H9 (cell line): ENCODE results near the gene SOCS1. TPM values are rescaled to one million over a fixed set of nuclear protein-coding genes. Genes with fewer than 3 reads are reported as not detected.

Experiments used
- DNase-seq: peaks from one replicate; pipeline ENCODE4 v3.0.0-alpha.2; 2017
- H2AFZ ChIP-seq: one replicate; pipeline ENCODE4 v1.6.1; 2013; ENCODE audit warnings: mild to moderate bottlenecking, low read length, control low read depth, moderate library complexity
- H2AK5ac ChIP-seq: 2 replicates; pipeline ENCODE4 v1.6.1; 2013; ENCODE audit warnings: low read length, control low read depth, mixed read lengths; ENCODE audit not compliant: insufficient read length
- H2BK120ac ChIP-seq: one replicate; pipeline ENCODE4 v1.6.1; 2013; ENCODE audit warnings: low read depth, mild to moderate bottlenecking, low read length, control low read depth, inconsistent platforms; ENCODE audit not compliant: poor library complexity, severe bottlenecking
- H2BK12ac ChIP-seq: 2 replicates; pipeline ENCODE4 v1.6.1; 2013; ENCODE audit warnings: low read length, control low read depth, mixed read lengths, low read depth; ENCODE audit not compliant: insufficient read length
- H2BK15ac ChIP-seq: 2 replicates; pipeline ENCODE4 v1.6.1; 2013; ENCODE audit warnings: low read depth, low read length, control low read depth
- H2BK20ac ChIP-seq: one replicate; pipeline ENCODE4 v1.6.1; 2013; ENCODE audit warnings: low read depth, mild to moderate bottlenecking, low read length, control low read depth, inconsistent platforms; ENCODE audit not compliant: poor library complexity, severe bottlenecking
- H2BK5ac ChIP-seq: 2 replicates; pipeline ENCODE4 v1.6.1; 2013; ENCODE audit warnings: low read length, control low read depth, mixed read lengths; ENCODE audit not compliant: insufficient read length
- H3K14ac ChIP-seq: 2 replicates; pipeline ENCODE4 v1.6.1; 2013; ENCODE audit warnings: low read length, control low read depth; ENCODE audit not compliant: insufficient read depth
- H3K18ac ChIP-seq: 2 replicates; pipeline ENCODE4 v1.6.1; 2013; ENCODE audit warnings: low read depth, mild to moderate bottlenecking, mixed read lengths, low read length, control low read depth; ENCODE audit not compliant: insufficient read length
- H3K23ac ChIP-seq: 2 replicates; pipeline ENCODE4 v1.6.1; 2013; ENCODE audit warnings: low read length, control low read depth, mixed read lengths, low read depth; ENCODE audit not compliant: insufficient read length
- H3K23me2 ChIP-seq: 2 replicates; pipeline ENCODE4 v1.6.1; 2013; ENCODE audit warnings: low read depth, mild to moderate bottlenecking, mixed read lengths, low read length, control low read depth; ENCODE audit not compliant: insufficient read length, poor library complexity, severe bottlenecking
- H3K27ac ChIP-seq: 2 replicates; pipeline ENCODE4 v1.5.1; 2013; ENCODE audit warnings: low read length, control low read depth, mixed read lengths, low read depth; ENCODE audit not compliant: insufficient read length
- H3K27me3 ChIP-seq: 2 replicates; pipeline ENCODE4 v1.6.1; 2013; ENCODE audit warnings: low read length, control low read depth, inconsistent platforms; ENCODE audit not compliant: insufficient read depth
- H3K4ac ChIP-seq: 2 replicates; pipeline ENCODE4 v1.6.1; 2013; ENCODE audit warnings: low read depth, mild to moderate bottlenecking, control low read depth, inconsistent platforms, low read length, moderate library complexity
- H3K4me1 ChIP-seq: 2 replicates; pipeline ENCODE4 v1.6.1; 2013; ENCODE audit warnings: low read length, control low read depth, inconsistent platforms; ENCODE audit not compliant: insufficient read depth
- H3K4me2 ChIP-seq: 2 replicates; pipeline ENCODE4 v1.6.1; 2013; ENCODE audit warnings: low read length, control low read depth, mixed read lengths; ENCODE audit not compliant: insufficient read length, insufficient read depth
- H3K56ac ChIP-seq: 2 replicates; pipeline ENCODE4 v1.6.1; 2013; ENCODE audit warnings: low read depth, mild to moderate bottlenecking, mixed read lengths, low read length, control low read depth; ENCODE audit not compliant: insufficient read length
- H3K79me1 ChIP-seq: 2 replicates; pipeline ENCODE4 v1.6.1; 2013; ENCODE audit warnings: low read depth, mild to moderate bottlenecking, moderate library complexity, low read length, control low read depth, inconsistent platforms; ENCODE audit not compliant: insufficient read depth, poor library complexity, severe bottlenecking
- H3K79me2 ChIP-seq: 2 replicates; pipeline ENCODE4 v1.6.1; 2013; ENCODE audit warnings: low read length, control low read depth, inconsistent platforms; ENCODE audit not compliant: insufficient read depth
- H3K9ac ChIP-seq: 2 replicates; pipeline ENCODE4 v1.6.1; 2013; ENCODE audit warnings: low read length, control low read depth, mixed read lengths; ENCODE audit not compliant: insufficient read length; ENCODE audit errors: extremely low read depth
- H3K9me3 ChIP-seq: one replicate; pipeline ENCODE4 v1.6.1; 2013; ENCODE audit warnings: low read depth, low read length, inconsistent platforms; ENCODE audit not compliant: control insufficient read depth
- H3T11ph ChIP-seq: one replicate; pipeline ENCODE4 v1.6.1; 2013; ENCODE audit warnings: mild to moderate bottlenecking, low read length, control low read depth, inconsistent platforms
- H4K20me1 ChIP-seq: one replicate; pipeline ENCODE4 v1.6.1; 2013; ENCODE audit not compliant: control insufficient read depth, insufficient read length, insufficient read depth
- H4K5ac ChIP-seq: 2 replicates; pipeline ENCODE4 v1.6.1; 2013; ENCODE audit warnings: low read depth, mild to moderate bottlenecking, mixed read lengths, low read length, control low read depth; ENCODE audit not compliant: insufficient read length
- H4K8ac ChIP-seq: replicated peaks from 2 replicates; pipeline ENCODE4 v1.6.1; 2013; ENCODE audit warnings: low read length, control low read depth, mixed read lengths, low read depth; ENCODE audit not compliant: insufficient read length
- H4K91ac ChIP-seq: 2 replicates; pipeline ENCODE4 v1.6.1; 2013; ENCODE audit warnings: low read depth, mild to moderate bottlenecking, moderate library complexity, mixed read lengths, low read length, control low read depth; ENCODE audit not compliant: insufficient read length
- H3K27ac Mint-ChIP-seq, 3 experiments: 2 replicates in 2 of 3; 3 replicates in 1 of 3; pipeline ENCODE4 v1.8.0; 2020 to 2021; ENCODE audit warnings: mixed read lengths in 3 of 3, mild to moderate bottlenecking in 1 of 3, moderate library complexity in 1 of 3
- H3K27me3 Mint-ChIP-seq: 2 replicates; pipeline ENCODE4 v1.8.0; 2021; ENCODE audit warnings: low read depth, mild to moderate bottlenecking, moderate library complexity, mixed read lengths
- H3K36me3 Mint-ChIP-seq, 3 experiments: 2 replicates in 2 of 3; 3 replicates in 1 of 3; pipeline ENCODE4 v1.8.0; 2020 to 2021; ENCODE audit warnings: low read depth in 3 of 3, mixed read lengths in 3 of 3; ENCODE audit not compliant: insufficient read depth in 1 of 3
- H3K4me1 Mint-ChIP-seq, 2 experiments: 2 replicates each; pipeline ENCODE4 v1.8.0; 2020; ENCODE audit warnings: mixed read lengths in 2 of 2
- H3K4me3 Mint-ChIP-seq, 2 experiments: 2 replicates in 1 of 2; 3 replicates in 1 of 2; pipeline ENCODE4 v1.8.0; 2020 to 2021; ENCODE audit warnings: mild to moderate bottlenecking in 2 of 2, mixed read lengths in 2 of 2, moderate library complexity in 1 of 2
- H3K9me3 Mint-ChIP-seq, 2 experiments: 2 replicates in 1 of 2; 3 replicates in 1 of 2; pipeline ENCODE4 v1.8.0; 2020; ENCODE audit warnings: mild to moderate bottlenecking in 2 of 2, mixed read lengths in 2 of 2, moderate library complexity in 1 of 2
- WGBS: extraction: QIAGEN DNeasy Blood & Tissue Kit; methylation state at CpG from one replicate; pipeline ENCODE4 v1.1.7; 2013; ENCODE audit warnings: missing lambda C conversion rate, low lambda C conversion rate, mixed read lengths; ENCODE audit not compliant: insufficient read length; ENCODE audit errors: extremely low coverage; 5-methylcytosine and 5-hydroxymethylcytosine counted together
- long read RNA-seq: library from polyadenylated mRNA; unstranded; transcript quantifications from one replicate; pipeline ENCODE4 v2.0.0, GENCODE V29; 2020
- total RNA-seq: library from RNA; stranded (reverse); gene quantifications from 2 replicates; pipeline ENCODE4 v1.2.1, GENCODE V29; 2021
- TF ChIP-seq, protein P1 (sequence below): fragments of 200-600 bp; sonication (generic); conservative IDR thresholded peaks from 3 replicates; pipeline ENCODE4 v1.8.0; 2021; ENCODE audit warnings: antibody characterized with exemption, mild to moderate bottlenecking

Gene SOCS1, protein sequence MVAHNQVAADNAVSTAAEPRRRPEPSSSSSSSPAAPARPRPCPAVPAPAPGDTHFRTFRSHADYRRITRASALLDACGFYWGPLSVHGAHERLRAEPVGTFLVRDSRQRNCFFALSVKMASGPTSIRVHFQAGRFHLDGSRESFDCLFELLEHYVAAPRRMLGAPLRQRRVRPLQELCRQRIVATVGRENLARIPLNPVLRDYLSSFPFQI
- 11.0 and 11.5 TPM in 2 replicates for total RNA-seq
- long read RNA-seq, partial matches to known transcripts: 0 of 1 reads
- long read RNA-seq, other reads (novel, unspliced or antisense): 0 of 1 reads

DNA sequence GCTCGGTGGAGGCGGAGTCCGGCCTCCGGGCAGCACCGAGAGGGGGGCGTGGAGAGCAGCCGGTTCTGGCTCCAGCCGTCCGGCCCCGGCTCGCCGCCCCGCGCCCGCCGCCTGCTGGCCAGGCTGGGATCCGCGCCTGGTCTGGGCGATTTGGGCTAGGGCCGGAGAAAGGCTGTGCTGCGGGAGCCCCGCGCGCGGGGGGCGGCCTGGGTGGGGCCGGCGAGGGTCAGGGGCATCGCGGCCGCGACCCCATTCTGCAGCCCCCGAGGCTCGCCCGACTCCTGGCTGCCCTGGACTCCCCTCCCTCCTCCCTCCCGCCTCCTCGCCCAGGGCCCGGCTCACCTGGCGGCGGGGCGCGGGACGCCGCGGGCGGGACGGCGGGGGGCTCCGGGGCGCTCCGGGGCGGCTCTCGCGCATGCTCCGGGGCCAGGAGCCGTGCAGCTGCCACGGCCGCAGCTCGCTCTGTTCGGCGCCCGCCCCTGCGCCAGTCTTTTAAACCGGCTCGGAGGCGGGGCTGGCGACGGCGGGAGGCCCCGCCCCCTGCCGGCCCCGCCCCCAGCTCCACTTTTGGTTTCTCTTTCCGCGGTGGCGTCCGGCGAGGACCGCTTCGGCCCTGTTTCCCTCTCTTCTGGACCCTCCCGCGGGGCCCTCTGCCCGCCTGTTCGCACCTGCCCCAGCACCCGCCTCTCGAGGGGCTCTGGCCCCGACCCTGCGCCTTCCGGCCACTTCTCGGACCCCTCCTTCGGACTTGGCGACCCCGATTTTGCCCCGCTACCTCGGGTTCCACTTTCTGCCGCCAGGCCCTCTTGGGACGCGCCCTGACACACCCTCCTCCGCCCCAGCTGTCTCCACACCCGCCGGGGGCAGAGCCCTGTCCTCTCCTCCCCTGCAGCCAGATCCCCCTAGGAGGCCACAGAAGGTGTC lies at the start of gene SOCS1:
Gene SOCS1 (minus strand): TSS at position 468 of the 924 bp plus-strand sequence. CDS start 726 bp downstream, outside the sequence.
- no CpG with 5 or more reads among the region's 100 CpGs for WGBS
- H3K9me3 ChIP-seq: no peaks in the 10 kb centered on the region
- no peaks in the 10 kb centered on the region for H3K9me3 Mint-ChIP-seq

More for the DNA sequence above, at the start of gene SOCS1:
- H3K23ac ChIP-seq: no peak within 1 kb of the TSS
- H3K4ac ChIP-seq: no peak within 1 kb of the TSS
- peaks cover 5% of the 10 kb centered on the region; the same call in 1 of the 2 replicates for H3K4me1 ChIP-seq
- H2AFZ ChIP-seq: no peak within 1 kb of the TSS
- peaks cover 5 to 13% (median 8%) of the 10 kb centered on the region in 3 experiments; a peak in 5 of 7 replicates for H3K36me3 Mint-ChIP-seq
- H3K79me2 ChIP-seq: peaks cover 10% of the 10 kb centered on the region; the same call in 1 of the 2 replicates
- no peak within 1 kb of the TSS for H2BK5ac ChIP-seq
- H2BK20ac ChIP-seq: no peak within 1 kb of the TSS
- no peak within 1 kb of the TSS for H2AK5ac ChIP-seq
- H3K9ac ChIP-seq: peak within 1 kb of the TSS; percentile 64
- H4K20me1 ChIP-seq: peaks cover 6% of the 10 kb centered on the region
- H4K91ac ChIP-seq: no peak within 1 kb of the TSS
- H3K23me2 ChIP-seq: peaks cover 9% of the 10 kb centered on the region
- peak within 1 kb of the TSS; percentile 87 to 89 for H3K4me3 Mint-ChIP-seq
- peak within 1 kb of the TSS; percentile 78 for H3K4me2 ChIP-seq
- H3K4me1 Mint-ChIP-seq: peaks cover 30 to 31% of the 10 kb centered on the region in 2 experiments
- no peak within 1 kb of the TSS for H2BK120ac ChIP-seq
- H4K8ac ChIP-seq: no peak within 1 kb of the TSS
- DNase-seq: peak; percentile 86
- H2BK12ac ChIP-seq: no peak within 1 kb of the TSS
- no peaks in the 10 kb centered on the region; the same call in 1 of the 2 replicates for H3K27me3 Mint-ChIP-seq
- no peak within 1 kb of the TSS for H2BK15ac ChIP-seq
- H3K14ac ChIP-seq: peak within 1 kb of the TSS; percentile 86
- H4K5ac ChIP-seq: no peak within 1 kb of the TSS
- H3K56ac ChIP-seq: no peak within 1 kb of the TSS
- H3T11ph ChIP-seq: no peak within 1 kb of the TSS
- H3K27me3 ChIP-seq: no peaks in the 10 kb centered on the region
- H3K18ac ChIP-seq: peak within 1 kb of the TSS; percentile 66
- TF ChIP-seq, protein P1, sequence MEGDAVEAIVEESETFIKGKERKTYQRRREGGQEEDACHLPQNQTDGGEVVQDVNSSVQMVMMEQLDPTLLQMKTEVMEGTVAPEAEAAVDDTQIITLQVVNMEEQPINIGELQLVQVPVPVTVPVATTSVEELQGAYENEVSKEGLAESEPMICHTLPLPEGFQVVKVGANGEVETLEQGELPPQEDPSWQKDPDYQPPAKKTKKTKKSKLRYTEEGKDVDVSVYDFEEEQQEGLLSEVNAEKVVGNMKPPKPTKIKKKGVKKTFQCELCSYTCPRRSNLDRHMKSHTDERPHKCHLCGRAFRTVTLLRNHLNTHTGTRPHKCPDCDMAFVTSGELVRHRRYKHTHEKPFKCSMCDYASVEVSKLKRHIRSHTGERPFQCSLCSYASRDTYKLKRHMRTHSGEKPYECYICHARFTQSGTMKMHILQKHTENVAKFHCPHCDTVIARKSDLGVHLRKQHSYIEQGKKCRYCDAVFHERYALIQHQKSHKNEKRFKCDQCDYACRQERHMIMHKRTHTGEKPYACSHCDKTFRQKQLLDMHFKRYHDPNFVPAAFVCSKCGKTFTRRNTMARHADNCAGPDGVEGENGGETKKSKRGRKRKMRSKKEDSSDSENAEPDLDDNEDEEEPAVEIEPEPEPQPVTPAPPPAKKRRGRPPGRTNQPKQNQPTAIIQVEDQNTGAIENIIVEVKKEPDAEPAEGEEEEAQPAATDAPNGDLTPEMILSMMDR: peak; percentile 96
- peak within 1 kb of the TSS; percentile 81 to 92 (median 92); a peak in 6 of 7 replicates for H3K27ac Mint-ChIP-seq
- H3K79me1 ChIP-seq: no peaks in the 10 kb centered on the region
- H3K27ac ChIP-seq: no peak within 1 kb of the TSS
